ENCODE results near the gene CDH4.

CDH4 gene

GRCh38 chr20:61643656-61644377, 391.8 kb downstream of the CDH4 start:
- DNase-seq: no peak

GRCh38 chr20:61644378-61645076, 392.5 kb downstream of the CDH4 start:
- DNase-seq: no peak

- DNase-seq: no peak
Measured at GRCh38 chr20:61645732-61646131, 393.7 kb downstream of the CDH4 start.

GRCh38 chr20:61646453-61646852, 394.4 kb downstream of the CDH4 start:
- no peak for DNase-seq

- no peak for DNase-seq
Measured at GRCh38 chr20:61646986-61647385, 394.9 kb downstream of the CDH4 start.

GRCh38 chr20:61647702-61648101, 395.6 kb downstream of the CDH4 start:
- no peak for DNase-seq

GRCh38 chr20:61649105-61649859, 397.2 kb downstream of the CDH4 start:
- no peak for DNase-seq

- DNase-seq: no peak
Measured at GRCh38 chr20:61649860-61650162, 397.8 kb downstream of the CDH4 start.

GRCh38 chr20:61650912-61651733, 399.1 kb downstream of the CDH4 start:
- no peak for DNase-seq

- DNase-seq: no peak
Measured at GRCh38 chr20:61652146-61652545, 400.1 kb downstream of the CDH4 start.

GRCh38 chr20:61654726-61655125, 402.7 kb downstream of the CDH4 start:
- no peak for DNase-seq

GRCh38 chr20:61655591-61655990, 403.5 kb downstream of the CDH4 start:
- DNase-seq: no peak

GRCh38 chr20:61656198-61656597, 404.1 kb downstream of the CDH4 start:
- DNase-seq: no peak

GRCh38 chr20:61657721-61658377, 405.8 kb downstream of the CDH4 start:
- DNase-seq: no peak

- no peak for DNase-seq
Measured at GRCh38 chr20:61658563-61658962, 406.5 kb downstream of the CDH4 start.

GRCh38 chr20:61659246-61659993, 407.4 kb downstream of the CDH4 start:
- DNase-seq: no peak

- no peak for DNase-seq
Measured at GRCh38 chr20:61659994-61660346, 407.9 kb downstream of the CDH4 start.

- DNase-seq: no peak
Measured at GRCh38 chr20:61660559-61660958, 408.5 kb downstream of the CDH4 start.

- DNase-seq: no peak
Measured at GRCh38 chr20:61661025-61661424, 409.0 kb downstream of the CDH4 start.

GRCh38 chr20:61661583-61661982, 409.5 kb downstream of the CDH4 start:
- no peak for DNase-seq

GRCh38 chr20:61662226-61662967, 410.3 kb downstream of the CDH4 start:
- DNase-seq: no peak

Measured in effector CD8-positive, alpha-beta T cell (primary cell).